Measurements from ENCODE around the gene KRT34.
"Not testable (repeated sequence)": the region's sequence is repeated elsewhere in the genome, so short reads cannot be mapped to it uniquely, and the experiment has no call there.

Gene KRT34

GRCh38 chr17:41403404-41404023 lies 21.4 kb upstream of the KRT34 start:
- no peak for DNase-seq

DNA sequence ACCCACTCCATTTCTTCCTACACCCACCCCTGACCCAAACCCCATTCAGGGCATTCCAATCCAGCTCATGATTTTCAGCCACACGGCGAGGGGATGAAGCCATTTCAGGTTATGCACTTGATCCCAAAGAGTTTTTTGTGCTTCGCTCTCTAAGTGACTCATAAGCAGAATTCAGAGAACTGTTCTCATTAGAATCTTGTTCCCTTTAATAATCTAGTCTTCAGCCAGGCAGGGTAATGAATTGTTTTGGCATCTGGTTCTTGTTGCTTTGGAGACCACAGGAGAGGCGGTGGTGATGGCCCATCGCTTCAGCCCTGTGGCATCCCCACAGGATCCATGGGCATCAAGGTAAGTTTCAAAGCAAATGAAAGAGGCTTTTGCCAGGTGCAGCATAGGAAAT lies 20.1 kb upstream of the KRT34 start:
- no peak for DNase-seq

GRCh38 chr17:41396996-41397660 lies 15.0 kb upstream of the KRT34 start, which contains the start of gene KRT31:
Gene KRT31, minus strand, starts transcription at chr17:41397608. Its CDS starts 69 bp downstream, at chr17:41397539.
- DNase-seq, result no peak

DNA sequence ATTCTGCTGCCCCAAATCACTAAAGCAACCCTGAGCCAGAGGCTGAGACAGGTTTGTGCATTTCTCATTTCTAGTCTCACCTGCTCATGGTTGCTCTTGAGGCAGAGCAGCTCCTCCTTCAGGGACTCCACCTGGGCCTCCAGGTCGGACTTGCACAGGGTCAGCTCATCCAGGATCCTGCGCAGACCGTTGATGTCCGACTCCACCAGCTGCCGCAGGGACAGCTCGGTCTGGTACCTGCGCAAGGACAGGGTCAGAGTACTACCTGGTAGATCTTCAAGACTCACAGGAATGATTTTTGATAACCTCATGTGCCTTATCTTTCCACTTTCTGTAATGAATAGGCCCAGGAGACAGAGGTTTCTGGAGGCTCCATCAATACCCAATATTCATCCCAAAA lies 14.2 kb upstream of the KRT34 start:
- DNase-seq, result no peak

DNA sequence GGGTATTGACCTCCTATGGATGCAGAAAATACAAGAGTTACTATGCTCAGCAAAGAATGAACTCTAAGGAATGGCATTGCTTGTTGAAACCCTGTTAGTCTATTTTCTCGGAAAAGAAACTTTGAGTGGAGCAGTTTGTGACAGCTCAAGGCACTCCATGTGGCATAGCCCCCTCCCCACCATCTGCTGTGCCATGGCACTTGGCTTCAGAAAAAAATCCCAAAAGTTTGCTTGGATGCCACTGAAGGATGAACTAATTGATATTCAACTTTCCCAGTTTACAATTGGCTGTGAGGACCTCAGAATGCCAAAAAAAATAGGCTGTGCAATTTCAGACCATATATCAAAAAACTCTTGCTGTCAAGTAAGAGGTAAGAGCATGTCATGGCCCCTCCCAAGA lies 13.5 kb upstream of the KRT34 start:
- no peak for DNase-seq

- not testable (repeated sequence) for DNase-seq
Measured at GRCh38 chr17:41395044-41395443, 12.9 kb upstream of the KRT34 start.

GRCh38 chr17:41394254-41394996 lies 12.3 kb upstream of the KRT34 start:
- DNase-seq, result no peak

- no peak for DNase-seq
Measured at GRCh38 chr17:41393826-41394225, 11.7 kb upstream of the KRT34 start.

GRCh38 chr17:41393294-41393693 lies 11.2 kb upstream of the KRT34 start:
- no peak for DNase-seq

GRCh38 chr17:41392278-41392677 lies 10.2 kb upstream of the KRT34 start:
- no peak for DNase-seq

- no peak for DNase-seq
Measured at GRCh38 chr17:41391535-41391934, 9.4 kb upstream of the KRT34 start.

GRCh38 chr17:41390411-41390938 lies 8.4 kb upstream of the KRT34 start:
- DNase-seq, result no peak

DNA sequence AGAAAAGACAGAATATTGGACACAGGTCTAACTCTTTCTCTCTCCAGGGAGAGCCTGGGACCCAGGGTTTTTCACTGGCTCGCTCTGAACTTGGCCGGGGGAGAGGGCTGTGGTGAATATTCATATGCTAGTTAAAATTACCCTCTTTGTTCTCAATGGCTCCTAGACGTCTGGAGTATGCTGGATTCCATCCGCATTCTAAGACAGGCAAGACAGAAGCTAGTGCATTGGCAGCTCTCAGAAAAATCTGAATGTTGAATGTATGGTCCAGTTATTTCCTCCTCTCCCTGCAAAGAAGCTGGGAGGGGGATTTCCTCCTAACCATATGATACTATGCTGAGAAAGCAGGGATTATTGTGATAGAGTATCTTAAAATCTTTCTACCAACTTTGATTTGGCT lies 5.6 kb upstream of the KRT34 start:
- no peak for DNase-seq

DNA sequence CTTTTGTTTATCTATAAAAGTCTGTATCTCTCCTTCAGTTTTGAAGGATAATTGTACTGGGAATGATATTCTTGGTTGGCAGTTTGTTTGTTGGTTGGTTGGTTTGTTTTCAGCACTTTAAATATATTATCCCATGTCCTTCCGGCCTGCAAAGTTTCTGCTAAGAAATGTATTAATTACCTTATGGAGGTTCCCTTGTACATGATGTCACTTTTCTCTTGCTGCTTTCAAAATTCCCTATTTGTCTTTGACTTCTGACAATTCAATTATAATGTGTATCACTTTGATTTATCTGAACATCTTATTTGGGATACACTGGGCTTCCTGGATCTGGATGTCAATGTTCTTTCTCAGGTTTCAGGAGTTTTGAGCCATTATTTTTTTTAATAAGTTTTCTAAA lies 4.1 kb upstream of the KRT34 start:
- no peak for DNase-seq

DNA sequence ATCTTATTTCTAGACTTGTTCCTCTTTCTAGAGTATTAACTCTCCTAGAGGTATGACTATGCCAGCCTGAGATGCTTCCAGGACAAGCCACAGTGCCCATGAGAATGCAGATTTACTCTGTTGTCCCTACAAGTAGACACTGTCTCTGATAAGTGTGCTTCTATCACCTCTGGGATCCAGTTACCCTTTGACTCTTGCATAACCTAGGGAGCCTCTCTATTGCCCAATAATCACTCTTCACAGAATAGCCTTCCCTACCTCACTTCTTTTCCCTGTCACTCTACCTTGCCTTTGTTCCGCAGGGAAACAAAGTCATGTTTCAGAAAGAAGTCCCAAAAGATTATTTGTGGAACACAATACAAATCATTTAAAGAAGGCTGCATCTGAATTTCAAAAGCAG lies 1.6 kb upstream of the KRT34 start:
- DNase-seq, result no peak

- DNase-seq, result no peak
Measured at GRCh38 chr17:41382394-41382793, 288 bp upstream of the KRT34 start.

GRCh38 chr17:41380091-41380490 lies 2.0 kb downstream of the KRT34 start:
- not testable (repeated sequence) for DNase-seq

DNA sequence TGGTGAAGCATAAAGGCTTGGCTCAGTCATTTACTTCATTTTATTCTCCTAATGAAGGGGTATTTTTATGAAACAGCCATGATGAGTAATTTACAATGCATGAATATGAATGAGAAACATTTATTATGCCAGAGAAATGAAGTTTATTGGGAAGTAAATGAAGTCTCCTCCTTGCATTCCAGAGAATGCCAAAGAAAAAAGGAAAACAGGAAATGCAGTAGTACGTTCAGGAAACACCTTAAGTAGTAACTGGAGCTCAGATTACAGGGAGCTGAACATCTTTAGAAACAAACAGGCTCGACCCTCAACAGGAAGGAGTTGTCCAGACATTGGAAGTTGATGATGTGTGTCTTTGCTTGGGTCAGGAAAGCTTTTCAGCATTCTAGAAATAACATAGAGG lies 4.6 kb downstream of the KRT34 start:
- no peak for DNase-seq

GRCh38 chr17:41369713-41370112 lies 12.4 kb downstream of the KRT34 start, which contains the start of gene KRT33B:
Gene KRT33B, minus strand, starts transcription at chr17:41369813. Its CDS starts 63 bp downstream, at chr17:41369750.
- DNase-seq, result no peak

DNA sequence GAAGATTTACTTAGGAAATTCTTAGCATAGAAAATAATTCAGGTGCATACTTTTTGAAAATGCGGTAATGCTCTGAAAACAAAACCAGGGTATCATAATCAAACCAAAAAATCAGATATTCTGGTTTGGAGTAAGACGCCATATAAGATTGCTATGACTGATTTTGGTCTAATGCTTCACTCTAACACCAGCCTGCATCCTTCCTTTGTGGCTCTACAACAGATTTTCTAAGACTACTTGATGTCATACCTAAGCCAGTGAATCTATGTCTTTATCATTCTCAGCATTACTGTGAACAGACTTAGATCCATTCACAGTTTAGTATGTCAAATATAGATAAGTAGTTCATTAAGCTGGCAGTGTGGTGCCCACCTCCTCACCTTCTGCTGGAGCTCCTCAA lies 13.1 kb downstream of the KRT34 start:
- DNase-seq, result no peak

DNA sequence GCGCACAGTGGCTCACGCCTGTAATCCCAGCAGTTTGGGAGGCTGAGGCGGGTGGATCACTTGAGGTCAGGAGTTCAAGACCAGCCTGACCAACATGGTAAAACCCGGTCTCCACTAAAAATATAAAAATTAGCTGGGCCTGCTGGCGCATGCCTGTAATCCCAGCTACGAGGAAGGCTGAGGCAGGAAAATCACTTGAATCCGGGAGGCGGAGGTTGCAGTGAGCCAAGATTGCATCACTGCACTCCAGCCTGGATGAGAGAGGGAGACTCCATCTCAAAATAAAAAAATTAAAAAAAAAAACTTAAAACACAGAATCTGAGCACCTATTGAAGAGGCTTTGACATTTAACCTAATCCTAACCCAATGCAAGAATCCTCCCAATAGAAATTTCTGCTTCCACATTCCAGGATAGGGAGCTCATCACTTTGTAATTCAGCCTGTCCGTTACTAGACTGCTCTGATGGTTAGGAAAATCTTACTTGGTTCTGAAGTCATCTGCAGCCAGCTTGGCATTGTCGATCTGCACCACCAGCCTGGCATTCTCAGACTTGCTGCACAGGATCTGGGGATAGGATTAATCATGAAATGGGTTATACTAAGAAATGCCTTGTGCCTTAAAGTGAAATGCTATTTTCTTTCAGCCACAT lies 14.6 kb downstream of the KRT34 start:
- no peak for DNase-seq

DNA sequence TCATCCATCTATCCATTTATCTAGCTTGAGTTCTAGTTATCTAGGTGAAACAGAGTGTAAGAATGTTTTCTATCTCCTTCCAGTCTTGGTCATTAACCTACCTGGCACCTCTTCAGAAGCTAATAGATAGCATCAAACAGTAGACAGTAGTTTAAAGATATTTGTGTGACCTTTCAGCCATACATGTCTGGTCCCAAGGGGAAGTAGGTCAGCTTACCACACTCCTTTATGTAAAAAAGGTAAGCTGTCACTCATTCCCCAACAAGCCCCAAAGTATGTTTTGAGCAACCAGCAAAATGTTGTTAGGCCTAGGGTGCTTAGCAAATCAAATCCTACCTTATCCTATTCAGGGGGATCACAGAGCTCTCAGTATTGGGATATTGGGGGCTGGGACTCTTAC lies 16.0 kb downstream of the KRT34 start:
- DNase-seq, result no peak

DNA sequence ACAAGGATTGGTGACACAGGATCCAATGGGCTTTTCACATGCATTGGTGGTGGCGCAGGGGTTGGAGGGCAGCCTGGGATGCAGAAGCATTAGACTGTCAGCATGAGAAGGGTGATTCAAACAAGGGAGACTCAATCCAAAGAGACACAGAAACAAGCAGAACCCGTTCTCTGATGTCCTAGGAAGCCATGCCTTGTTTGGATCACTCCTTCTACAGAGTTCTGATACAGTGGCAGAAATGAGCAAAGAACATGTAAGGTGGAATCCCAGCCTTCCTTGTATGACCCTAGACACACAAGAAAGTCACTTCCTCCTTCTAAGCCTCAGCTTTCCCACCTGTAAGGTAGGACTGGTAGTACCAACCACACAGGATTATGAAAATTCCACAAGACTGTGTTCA lies 18.2 kb downstream of the KRT34 start:
- no peak for DNase-seq
